Esophagus muscularis mucosa (tissue), 4 donors: ENCODE results near the gene DNM3. TPM values are rescaled to one million over a fixed set of nuclear protein-coding genes. Genes with fewer than 3 reads are reported as not detected.
A peak's percentile ranks its signal among the peaks of the same experiment; 100 is the strongest.

Experiments
- DNase-seq: peaks from one replicate; pipeline ENCODE4 v3.0.0-alpha.2; 2017; ENCODE audit errors: extremely low spot score
- H3K27ac ChIP-seq, 4 donors: fragments of 200-600 bp; sonication (generic); replicated peaks in 1 of 4; 1 replicate in 3 of 4; 2 replicates in 1 of 4; pipeline ENCODE4 v1.5.1; 2016 to 2019; ENCODE audit warnings: mild to moderate bottlenecking in 1 of 4
- H3K27me3 ChIP-seq, 4 donors: fragments of 200-600 bp; sonication (generic); one replicate each; pipeline versions ENCODE4 v1.5.1 to v1.6.0; 2016 to 2019
- H3K36me3 ChIP-seq, 4 donors: fragments of 200-600 bp; sonication (generic); one replicate each; pipeline ENCODE4 v1.5.1; 2016 to 2019
- H3K4me1 ChIP-seq, 4 donors: fragments of 200-600 bp; sonication (generic); one replicate each; pipeline ENCODE4 v1.5.1; 2016 to 2019
- H3K4me3 ChIP-seq, 4 donors: fragments of 200-600 bp; sonication (generic); 1 replicate in 2 of 4; 2 replicates in 2 of 4; pipeline ENCODE4 v1.5.1; 2016 to 2019; ENCODE audit warnings: mild to moderate bottlenecking in 4 of 4, moderate library complexity in 1 of 4
- H3K9me3 ChIP-seq, 4 donors: fragments of 200-600 bp; sonication (generic); 1 replicate in 3 of 4; 2 replicates in 1 of 4; pipeline ENCODE4 v1.5.1; 2016 to 2019
- EP300 ChIP-seq: sonication (generic); formaldehyde crosslinking; IDR thresholded peaks from one replicate; pipeline ENCODE4 v1.6.1; 2017; ENCODE audit warnings: antibody characterized with exemption
- POLR2A ChIP-seq: fragments of 450-650 bp; IDR thresholded peaks from one replicate; pipeline ENCODE4 v1.6.1; 2017; ENCODE audit warnings: antibody characterized with exemption, moderate library complexity, mild to moderate bottlenecking, low read depth
- POLR2AphosphoS5 ChIP-seq, 2 donors: sonication (generic); formaldehyde crosslinking; IDR thresholded peaks; one replicate each; pipeline ENCODE4 v1.6.1; 2017; ENCODE audit warnings: antibody characterized with exemption in 2 of 2
- WGBS: methylation state at CpG from one replicate; pipeline ENCODE4 v1.1.5; 2018; 5-methylcytosine and 5-hydroxymethylcytosine counted together
- intact Hi-C: fragments of 100-400 bp; cut with DNase I; formaldehyde crosslinking; loops from one replicate; pipeline ENCODE4 v1.15.1; 2023
- total RNA-seq, 4 donors: library from RNA; depleted of rRNA; stranded (reverse); fragments of >200 nt; gene quantifications; one replicate each; pipeline versions ENCODE4 v1.1.0 to v1.2.1, GENCODE V29; 2016
- TF ChIP-seq, protein P1 (sequence below), 3 experiments: fragments of 200-600 bp in 2 of 3; fragments of 450-650 bp in 1 of 3; sonication (generic) in 2 of 3; IDR thresholded peaks; one replicate each; pipeline ENCODE4 v1.5.1; 2017 to 2019; ENCODE audit warnings: antibody characterized with exemption in 3 of 3, mild to moderate bottlenecking in 2 of 3, moderate library complexity in 1 of 3

The DNM3 gene
- total RNA-seq, 4 donors from 2014 or later, result 3.3 to 6.4 (median 3.9) TPM

DNA sequence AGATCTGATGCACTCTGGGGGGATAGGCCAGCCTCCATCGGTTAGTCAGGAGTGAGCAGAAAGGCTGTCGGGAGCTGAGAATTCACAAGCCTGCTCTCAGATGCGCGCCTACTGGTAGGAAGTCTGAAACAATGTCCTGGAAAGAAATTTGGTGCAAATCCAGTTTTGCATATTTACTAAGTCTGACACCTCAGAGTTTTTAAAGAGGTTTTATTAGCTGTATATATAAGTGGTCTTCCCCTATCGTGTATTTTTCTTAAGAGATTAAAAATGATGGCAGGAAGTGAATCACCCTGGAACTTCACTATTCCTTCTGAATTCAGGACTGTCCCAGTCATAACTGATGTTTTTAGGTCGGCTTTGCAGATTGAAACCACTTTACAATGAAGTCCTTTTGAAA, 479.4 kb downstream of the DNM3 start:
- Histone ChIP-seq H3K27me3 (no peaks in the 10 kb centered on the region), H3K27ac (peak overlapping the region; percentile 78 to 84 (median 80)), H3K4me3 (no peak overlapping the region), H3K4me1 (peaks cover 13 to 45% (median 43%) of the 10 kb centered on the region in 4 donors), H3K9me3 (no peaks in the 10 kb centered on the region), H3K36me3 (no peaks in the 10 kb centered on the region)
- TF ChIP-seq, protein P1, sequence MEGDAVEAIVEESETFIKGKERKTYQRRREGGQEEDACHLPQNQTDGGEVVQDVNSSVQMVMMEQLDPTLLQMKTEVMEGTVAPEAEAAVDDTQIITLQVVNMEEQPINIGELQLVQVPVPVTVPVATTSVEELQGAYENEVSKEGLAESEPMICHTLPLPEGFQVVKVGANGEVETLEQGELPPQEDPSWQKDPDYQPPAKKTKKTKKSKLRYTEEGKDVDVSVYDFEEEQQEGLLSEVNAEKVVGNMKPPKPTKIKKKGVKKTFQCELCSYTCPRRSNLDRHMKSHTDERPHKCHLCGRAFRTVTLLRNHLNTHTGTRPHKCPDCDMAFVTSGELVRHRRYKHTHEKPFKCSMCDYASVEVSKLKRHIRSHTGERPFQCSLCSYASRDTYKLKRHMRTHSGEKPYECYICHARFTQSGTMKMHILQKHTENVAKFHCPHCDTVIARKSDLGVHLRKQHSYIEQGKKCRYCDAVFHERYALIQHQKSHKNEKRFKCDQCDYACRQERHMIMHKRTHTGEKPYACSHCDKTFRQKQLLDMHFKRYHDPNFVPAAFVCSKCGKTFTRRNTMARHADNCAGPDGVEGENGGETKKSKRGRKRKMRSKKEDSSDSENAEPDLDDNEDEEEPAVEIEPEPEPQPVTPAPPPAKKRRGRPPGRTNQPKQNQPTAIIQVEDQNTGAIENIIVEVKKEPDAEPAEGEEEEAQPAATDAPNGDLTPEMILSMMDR (IDR thresholded peaks at IDR 0.05), result peak in 1 of 3 experiments; percentile 11
- TF ChIP-seq EP300, result no peak
- WGBS, result 52% methylated on average over 6 of the region's 6 CpGs
- intact Hi-C loops, result loop anchor here (5.0 to 10.0 kb wide), 2 partner anchors 37 to 74 kb away; no protein-coding TSS in a partner anchor
- no peak for DNase-seq

DNA sequence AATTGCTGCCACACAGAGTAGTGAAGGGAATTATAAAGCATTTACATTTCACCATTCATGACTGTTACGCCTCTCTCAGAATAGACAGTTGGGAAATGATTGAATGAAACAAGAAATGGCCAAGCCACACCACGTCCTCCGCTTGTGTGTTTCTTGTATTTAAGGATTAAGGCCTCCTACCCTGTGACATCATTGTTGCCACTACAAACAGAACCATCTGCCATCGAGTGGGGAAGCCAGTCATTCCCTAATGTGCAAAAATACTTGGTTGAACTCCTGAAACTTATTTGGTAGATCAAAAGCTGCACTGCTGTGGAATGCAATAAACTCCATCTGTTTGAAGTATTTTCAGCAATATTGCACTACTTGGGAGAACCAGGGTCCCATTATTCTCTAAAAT, 480.2 kb downstream of the DNM3 start:
- peaks cover 13 to 46% (median 45%) of the 10 kb centered on the region in 4 donors for H3K4me1 ChIP-seq
- H3K36me3 ChIP-seq, result no peaks in the 10 kb centered on the region
- DNase-seq, result no peak
- WGBS, result 49% methylated on average over 4 of the region's 4 CpGs
- peak overlapping the region; percentile 78 to 84 (median 80) for H3K27ac ChIP-seq
- TF ChIP-seq POLR2AphosphoS5 (IDR thresholded peaks at IDR 0.05) (no peak), EP300 (no peak), POLR2A (no peak)
- TF ChIP-seq, protein P1 (IDR thresholded peaks at IDR 0.05), result no peak
- no peaks in the 10 kb centered on the region for H3K9me3 ChIP-seq
- no peaks in the 10 kb centered on the region for H3K27me3 ChIP-seq
- intact Hi-C loops, result loop anchor here (5.0 to 10.0 kb wide), 2 partner anchors 36 to 73 kb away; no protein-coding TSS in a partner anchor
- no peak overlapping the region for H3K4me3 ChIP-seq

DNA sequence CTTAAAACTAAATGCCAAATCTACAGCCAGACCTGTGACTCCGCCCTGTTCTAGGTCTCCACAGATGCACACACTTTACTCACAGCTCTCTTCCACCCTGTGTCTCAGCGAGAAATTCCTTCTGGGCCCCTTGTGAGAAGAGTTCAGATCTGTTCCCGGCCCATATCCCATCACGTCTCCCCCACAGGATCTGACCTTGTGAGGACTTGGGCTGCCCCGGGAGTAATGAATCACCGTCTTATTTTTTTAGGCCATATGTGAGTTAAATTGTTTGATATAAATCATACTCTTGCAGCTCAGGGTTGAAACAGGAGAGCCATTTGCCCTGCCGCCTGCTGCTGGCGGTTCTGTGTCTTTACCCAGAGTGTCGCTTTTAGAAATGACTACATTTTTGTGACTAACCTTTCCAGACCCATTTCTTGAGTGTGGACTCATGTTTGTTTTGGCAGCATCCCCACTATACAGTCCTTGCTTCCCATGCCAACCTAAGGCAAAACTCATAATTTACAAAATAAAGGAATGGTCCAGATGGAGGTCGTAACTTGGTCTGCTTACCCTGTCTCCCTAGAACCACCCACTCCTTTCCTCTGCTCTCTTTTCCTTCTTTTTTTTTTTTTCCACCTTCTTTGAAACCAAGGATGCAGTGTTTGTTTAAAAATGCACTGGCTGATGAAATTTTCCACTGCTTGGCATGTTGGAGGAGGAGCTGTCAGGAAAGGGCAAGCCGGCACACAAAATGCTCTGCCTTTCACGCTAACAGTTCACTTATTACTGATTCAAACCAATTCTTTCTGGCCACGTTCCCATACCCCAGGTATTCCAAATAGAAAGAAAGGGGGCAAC, 481.1 kb downstream of the DNM3 start:
- Histone ChIP-seq H3K27ac (peak overlapping the region; percentile 78 to 84 (median 80)), H3K36me3 (no peaks in the 10 kb centered on the region), H3K9me3 (no peaks in the 10 kb centered on the region), H3K27me3 (no peaks in the 10 kb centered on the region), H3K4me1 (peaks cover 13 to 46% (median 45%) of the 10 kb centered on the region in 4 donors), H3K4me3 (peak overlapping the region; percentile 6 to 39 (median 26))
- TF ChIP-seq POLR2AphosphoS5 (IDR thresholded peaks at IDR 0.05), result peak in 1 of 2 donors; percentile 32
- TF ChIP-seq, protein P1 (IDR thresholded peaks at IDR 0.05), result no peak
- WGBS, result 30% methylated on average over 13 of the region's 13 CpGs
- DNase-seq, result no peak
- intact Hi-C loops, result loop anchor here (5.0 to 10.0 kb wide), 2 partner anchors 35 to 72 kb away; no protein-coding TSS in a partner anchor

DNA sequence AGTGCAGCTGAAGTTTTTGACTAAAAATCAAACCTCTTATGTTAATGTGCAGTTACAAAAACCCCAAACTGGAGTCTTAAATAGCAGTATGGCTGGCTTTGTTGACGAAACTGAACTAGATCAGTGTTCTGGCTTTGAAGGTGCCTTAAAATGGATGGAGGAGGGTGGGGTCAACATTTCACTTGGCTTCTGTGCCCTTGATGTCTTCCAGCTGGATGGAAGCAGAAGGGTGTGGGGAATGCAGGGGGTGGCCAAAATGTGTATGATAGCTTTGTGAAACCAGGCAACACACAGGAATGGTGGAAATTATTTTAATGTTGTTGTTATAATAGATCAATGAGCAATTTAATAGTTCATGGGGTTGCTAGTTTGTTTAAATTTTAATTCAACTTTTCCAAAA, 482.4 kb downstream of the DNM3 start:
- no peak for TF ChIP-seq POLR2A
- TF ChIP-seq, protein P1 (IDR thresholded peaks at IDR 0.05), result no peak
- no peak for TF ChIP-seq EP300
- TF ChIP-seq POLR2AphosphoS5 (IDR thresholded peaks at IDR 0.05), result no peak
- Histone ChIP-seq H3K4me1 (peaks cover 13 to 46% (median 45%) of the 10 kb centered on the region in 4 donors), H3K36me3 (no peaks in the 10 kb centered on the region), H3K27me3 (no peaks in the 10 kb centered on the region), H3K4me3 (no peak overlapping the region), H3K27ac (peak overlapping the region in 2 of 4 donors; percentile 79 to 84), H3K9me3 (no peaks in the 10 kb centered on the region)
- no peak for DNase-seq
- intact Hi-C loops, result loop anchor here (5.0 to 10.0 kb wide), 2 partner anchors 34 to 71 kb away; no protein-coding TSS in a partner anchor
- 67% methylated on average over 1 of the region's 1 CpG for WGBS
